Activated CD8-positive, alpha-beta T cell treated with anti-CD3 and anti-CD28 coated beads, Interleukin-2, amount 10 ng/mL, durations not matched to agents 7 days and 5 days (primary cell): Measurements from ENCODE around the gene INSL3. TPM values are rescaled to one million over a fixed set of nuclear protein-coding genes. Genes with fewer than 3 reads are reported as not detected.
A peak's percentile ranks its signal among the peaks of the same experiment; 100 is the strongest.

Source experiments
- ATAC-seq: fragments of 150-1000 bp; cut with Tn5 transposase; one replicate; pipeline ENCODE4 v1.10.0; 2021; ENCODE audit warnings: moderate library complexity
- CTCF ChIA-PET: fragments of 350-600 bp; sonication (Branson Sonifier 250); formaldehyde crosslinking; loops from one replicate; lab custom pipeline; 2021; ENCODE audit warnings: antibody characterized with exemption; lab: Charles Lee
- POLR2A ChIA-PET: fragments of 350-600 bp; sonication (Branson Sonifier 250); formaldehyde crosslinking; loops from one replicate; lab custom pipeline; 2021; ENCODE audit warnings: antibody characterized with exemption; lab: Charles Lee
- DNase-seq: peaks from one replicate; pipeline ENCODE4 v3.0.0-alpha.2; 2020
- H3K27ac Mint-ChIP-seq: one replicate; pipeline ENCODE4 v1.8.0; 2021; ENCODE audit warnings: mild to moderate bottlenecking, mixed read lengths
- H3K27me3 Mint-ChIP-seq: one replicate; pipeline ENCODE4 v1.8.0; 2021; ENCODE audit warnings: low read depth, mixed read lengths
- H3K36me3 Mint-ChIP-seq: one replicate; pipeline ENCODE4 v1.8.0; 2021; ENCODE audit warnings: low read depth, mixed read lengths
- H3K4me1 Mint-ChIP-seq: one replicate; pipeline ENCODE4 v1.8.0; 2021; ENCODE audit warnings: low read depth, mixed read lengths
- H3K4me3 Mint-ChIP-seq: one replicate; pipeline ENCODE4 v1.8.0; 2021; ENCODE audit warnings: mild to moderate bottlenecking, mixed read lengths
- H3K9me3 Mint-ChIP-seq: one replicate; pipeline ENCODE4 v1.8.0; 2022; ENCODE audit warnings: mixed read lengths; ENCODE audit not compliant: insufficient read depth
- total RNA-seq, 2 experiments: library from RNA; stranded (reverse); gene quantifications; one replicate each; pipeline ENCODE4 v1.2.3, GENCODE V29; 2021

INSL3 gene
- total RNA-seq, 2 experiments from 2014 or later, result 5.0 to 6.4 TPM

DNA sequence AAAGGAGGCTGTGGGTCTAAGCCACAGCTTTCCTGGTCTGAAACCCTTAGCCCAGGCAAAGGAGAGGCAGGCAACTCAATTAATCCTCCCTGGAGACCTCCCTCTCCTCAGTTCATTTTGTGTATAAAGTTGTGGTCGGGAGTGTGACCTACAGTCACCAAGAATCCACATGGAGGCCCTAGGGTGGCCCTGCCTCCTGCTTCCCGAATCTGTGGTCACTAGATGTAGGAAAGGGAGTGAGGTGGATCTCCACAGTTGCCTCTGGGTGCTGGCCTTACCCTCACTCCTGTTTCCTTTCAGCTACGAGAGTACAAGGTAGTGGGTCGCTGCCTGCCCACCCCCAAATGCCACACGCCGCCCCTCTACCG, 39.7 kb upstream of the INSL3 start:
- CTCF ChIA-PET, result interaction anchor here (1.1 to 9.8 kb wide), 5 partner anchors 10 to 135 kb away, joined by 3 to 289 read pairs (median 27); partner anchors contain the start of genes CCDC124 and SLC5A5

DNA sequence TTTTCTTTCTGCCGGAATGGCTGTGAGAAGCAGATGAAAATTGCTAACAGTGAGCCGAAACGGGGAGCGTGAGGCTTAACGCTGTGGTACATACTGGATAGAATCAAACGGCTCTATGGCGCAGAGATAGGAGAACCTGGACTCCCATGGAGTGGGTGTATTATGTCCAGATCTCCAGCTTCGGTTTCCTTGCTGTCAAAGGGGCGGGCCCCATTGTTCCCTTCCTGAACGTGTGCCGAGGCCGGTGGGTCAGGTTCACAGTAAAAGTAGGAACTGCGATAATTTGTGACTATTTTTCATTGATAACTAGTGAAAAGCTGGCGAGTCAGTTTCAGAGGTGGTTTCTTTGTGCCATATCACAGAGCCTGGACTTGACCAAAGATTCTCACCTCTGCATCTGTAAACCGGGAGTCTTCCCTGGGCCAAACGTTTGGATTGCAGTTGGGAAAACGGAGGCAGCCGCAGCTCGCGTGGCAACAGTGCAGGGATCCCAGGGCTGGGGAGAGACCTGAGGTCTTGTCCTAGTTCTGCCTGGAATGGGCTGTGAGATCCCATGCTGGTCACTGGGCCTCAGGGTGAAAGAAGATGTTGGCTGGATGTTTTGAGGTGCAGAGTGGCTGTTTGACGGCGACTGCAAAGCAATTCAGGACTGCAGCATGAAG, 39.1 kb upstream of the INSL3 start:
- Mint-ChIP-seq H3K27ac (peak overlapping the region; percentile 96), H3K4me3 (peak overlapping the region; percentile 91), H3K36me3 (peaks cover 49% of the 10 kb centered on the region), H3K9me3 (no peaks in the 10 kb centered on the region), H3K4me1 (peaks cover 30% of the 10 kb centered on the region), H3K27me3 (peaks cover 2% of the 10 kb centered on the region)
- ChIA-PET CTCF (interaction anchor here (1.0 to 9.8 kb wide), 11 partner anchors 10 to 239 kb away, joined by 4 to 289 read pairs (median 10); partner anchors contain the start of genes CCDC124, FCHO1 and SLC5A5), POLR2A (interaction anchor here (1.0 to 3.7 kb wide), 6 partner anchors 11 to 109 kb away, joined by 3 to 69 read pairs (median 14); partner anchors contain the start of genes CCDC124, FCHO1, JAK3 and SLC5A5)
- no peak for DNase-seq
- ATAC-seq, result no peak

More for the DNA sequence above, 39.7 kb upstream of the INSL3 start:
- Mint-ChIP-seq H3K27me3 (no peaks in the 10 kb centered on the region), H3K4me3 (peak overlapping the region; percentile 91), H3K4me1 (peaks cover 27% of the 10 kb centered on the region), H3K27ac (peak overlapping the region; percentile 96), H3K9me3 (no peaks in the 10 kb centered on the region), H3K36me3 (peaks cover 52% of the 10 kb centered on the region)
- POLR2A ChIA-PET, result interaction anchor here (0.6 to 3.7 kb wide), 4 partner anchors 10 to 78 kb away, joined by 4 to 69 read pairs (median 28); partner anchors contain the start of genes CCDC124, JAK3 and SLC5A5
- ATAC-seq (no peak), DNase-seq (no peak)

DNA sequence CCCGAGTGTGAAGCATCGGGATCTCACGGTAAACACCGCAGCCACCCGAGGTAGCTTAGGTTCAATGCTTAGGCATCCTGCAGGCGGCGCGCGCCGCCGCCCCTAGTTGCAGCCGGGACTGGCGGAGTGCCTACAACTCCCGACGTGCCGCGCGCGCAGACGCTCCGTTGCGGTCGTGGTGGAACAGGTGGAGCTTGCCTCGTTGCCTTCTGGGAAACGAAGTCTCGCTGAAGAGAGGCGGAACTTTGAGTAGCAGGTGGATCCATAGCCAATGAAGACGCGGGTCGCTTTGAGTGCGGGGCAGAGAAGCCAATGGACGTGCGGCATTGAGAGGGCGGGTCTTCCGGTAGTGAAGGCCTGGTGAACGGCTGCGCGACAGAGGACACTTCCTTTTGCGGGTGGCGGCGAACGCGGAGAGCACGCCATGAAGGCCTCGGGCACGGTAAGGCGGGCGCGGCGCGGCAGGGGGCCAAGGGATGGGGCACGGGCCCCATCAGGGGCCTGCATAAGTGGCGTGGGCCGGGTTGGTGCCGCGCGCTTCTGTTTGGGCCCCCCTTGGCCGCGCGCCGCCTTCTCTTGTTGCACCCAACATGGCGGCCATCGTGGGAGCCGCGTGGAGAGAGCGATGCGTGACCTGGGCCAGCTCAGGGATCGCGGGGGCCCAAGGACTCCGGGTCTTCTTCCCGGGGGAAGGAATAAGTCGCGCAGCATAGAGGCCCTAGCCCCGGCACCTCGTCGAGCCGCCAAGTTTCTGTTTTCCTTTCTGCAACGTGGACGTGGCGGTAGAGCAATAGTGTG, 38.4 kb upstream of the INSL3 start, which contains the start of gene RPL18A:
TSS of gene RPL18A (plus strand) at position 378 of the 798 bp plus-strand sequence. CDS start at position 425, 47 bp downstream.
- Mint-ChIP-seq H3K27ac (peak within 1 kb of the TSS; percentile 96), H3K27me3 (peaks cover 2% of the 10 kb centered on the region), H3K4me1 (peaks cover 33% of the 10 kb centered on the region), H3K9me3 (no peaks in the 10 kb centered on the region), H3K4me3 (peak within 1 kb of the TSS; percentile 91), H3K36me3 (peaks cover 42% of the 10 kb centered on the region)
- ChIA-PET POLR2A (interaction anchor here (0.6 to 3.7 kb wide), 13 partner anchors 11 to 343 kb away, joined by 3 to 69 read pairs (median 3); partner anchors contain the start of genes CCDC124, FCHO1, JAK3 and SLC5A5), CTCF (interaction anchor here (0.5 to 9.8 kb wide), 57 partner anchors 8 to 419 kb away, joined by 3 to 289 read pairs (median 4); partner anchors contain the start of genes B3GNT3, CCDC124, FCHO1 and IL12RB1)
- ATAC-seq (peak; percentile 97), DNase-seq (peak; percentile 100)

DNA sequence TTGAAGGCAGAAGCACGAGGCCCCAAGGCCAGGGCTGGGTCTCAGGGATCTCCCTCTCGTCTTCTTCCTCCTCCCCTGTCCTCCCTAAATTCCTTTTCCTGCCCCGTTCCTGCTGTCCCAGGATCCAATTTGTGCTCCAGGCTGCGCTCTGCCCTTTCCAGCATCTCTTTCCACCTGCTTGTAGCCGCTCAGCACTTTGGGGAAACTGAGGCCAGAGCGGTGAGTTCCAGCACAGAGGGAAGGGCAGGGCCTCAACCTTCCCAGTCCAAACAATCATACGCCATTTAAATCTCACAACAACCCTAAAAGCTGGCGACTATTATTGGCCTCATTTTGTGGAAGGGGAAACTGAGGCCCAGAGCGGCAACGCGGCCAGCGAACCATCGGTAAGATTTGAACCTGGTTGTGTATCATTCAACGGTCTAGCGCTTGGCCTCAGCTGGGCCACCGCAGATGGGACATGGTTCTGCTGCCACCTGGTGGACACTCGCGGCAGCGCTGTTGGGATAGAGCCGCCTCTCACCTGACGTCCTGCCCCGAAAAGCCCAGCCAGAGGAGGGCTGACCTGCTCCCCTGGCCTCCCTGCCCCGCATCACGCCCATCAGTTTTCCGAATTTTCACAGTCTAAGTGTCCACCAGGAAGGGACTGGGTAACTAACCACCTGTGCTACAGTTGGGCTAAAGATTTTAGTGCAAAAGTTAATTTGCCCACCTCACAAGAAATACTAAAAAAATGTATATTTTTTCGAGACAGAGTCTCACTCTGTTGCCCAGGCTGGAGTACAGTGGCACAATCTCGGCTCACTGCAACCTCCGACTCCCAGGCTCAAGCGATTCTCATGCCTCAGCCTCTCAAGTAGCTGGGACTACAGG, 34.2 kb upstream of the INSL3 start:
- peak overlapping the region; percentile 52 for H3K27ac Mint-ChIP-seq

DNA sequence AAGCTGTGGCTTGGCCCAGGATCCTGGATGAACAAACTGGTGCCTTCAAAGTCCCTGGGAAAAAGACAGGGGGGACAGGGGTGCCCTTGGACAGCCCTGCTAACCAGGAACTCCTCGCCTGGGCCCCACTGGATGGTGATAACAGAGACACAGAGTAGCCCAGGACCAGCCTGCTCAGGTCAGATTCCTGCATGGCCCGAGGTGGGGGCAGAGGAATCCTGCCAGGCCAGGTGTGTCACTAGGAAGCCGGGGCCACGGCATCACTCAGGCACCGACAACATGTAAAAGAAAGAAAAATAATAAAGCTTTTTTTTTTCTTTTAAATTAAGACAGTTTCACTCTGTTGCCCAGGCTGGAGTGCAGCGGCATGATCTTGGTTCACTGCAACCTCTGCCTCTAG, 32.7 kb upstream of the INSL3 start:
- Mint-ChIP-seq H3K4me3 (no peak overlapping the region), H3K36me3 (peaks cover 5% of the 10 kb centered on the region), H3K4me1 (peaks cover 34% of the 10 kb centered on the region), H3K27me3 (peaks cover 2% of the 10 kb centered on the region), H3K27ac (no peak overlapping the region), H3K9me3 (no peaks in the 10 kb centered on the region)
- POLR2A ChIA-PET, result no interaction called here
- CTCF ChIA-PET, result interaction anchor here (0.7 to 2.8 kb wide), 9 partner anchors 49 to 358 kb away, joined by 3 to 23 read pairs (median 4); partner anchors contain the start of genes CCDC124 and PGLS
- DNase-seq (no peak), ATAC-seq (no peak)

More for the DNA sequence above, 34.2 kb upstream of the INSL3 start:
- DNase-seq (peak; percentile 93), ATAC-seq (peak; percentile 24)
- peaks cover 14% of the 10 kb centered on the region for H3K36me3 Mint-ChIP-seq
- ChIA-PET POLR2A (interaction anchor here (1.0 to 1.5 kb wide), 2 partner anchors 31 to 104 kb away, joined by 3 read pairs; partner anchors contain the start of gene FCHO1), CTCF (interaction anchor here (0.5 to 2.8 kb wide), 17 partner anchors 9 to 391 kb away, joined by 3 to 23 read pairs (median 5); partner anchors contain the start of genes CCDC124 and JAK3)
- no peak overlapping the region for H3K4me3 Mint-ChIP-seq
- peaks cover 22% of the 10 kb centered on the region for H3K4me1 Mint-ChIP-seq
- peaks cover 2% of the 10 kb centered on the region for H3K27me3 Mint-ChIP-seq
- no peaks in the 10 kb centered on the region for H3K9me3 Mint-ChIP-seq

DNA sequence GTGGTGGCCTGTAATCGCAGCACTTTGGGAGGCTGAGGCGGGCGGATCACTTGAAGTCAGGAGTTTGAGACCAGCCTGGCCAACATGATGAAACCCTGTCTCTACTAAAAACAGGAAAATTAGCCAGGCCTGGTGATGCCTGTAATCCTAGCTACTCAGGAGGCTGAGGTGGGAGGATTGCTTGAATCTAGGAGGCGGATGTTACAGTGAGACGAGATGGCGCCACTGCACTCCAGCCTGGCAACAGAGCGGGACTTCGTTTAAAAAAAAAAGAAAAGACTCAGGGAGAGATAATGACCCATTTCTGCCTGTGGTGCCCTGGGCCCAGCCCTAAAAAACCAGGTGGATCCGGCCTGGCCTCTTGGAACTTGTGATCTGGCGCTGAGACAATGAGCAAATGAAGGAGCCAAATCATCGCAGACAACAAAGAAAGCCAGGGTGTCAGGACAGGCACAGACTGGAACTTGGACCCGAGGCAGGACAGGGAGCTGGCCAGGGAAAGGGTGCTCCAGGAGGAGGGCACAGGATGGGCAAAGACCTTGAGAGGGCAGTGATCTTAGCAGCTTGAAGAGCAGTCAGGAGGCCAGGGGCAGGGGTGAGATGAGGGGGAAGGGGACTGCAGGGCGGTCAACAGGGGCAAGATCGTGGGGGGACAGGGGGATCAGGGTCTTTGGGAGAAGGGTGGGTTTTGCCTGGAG, 27.4 kb upstream of the INSL3 start:
- CTCF ChIA-PET, result interaction anchor here (1.4 to 3.9 kb wide), 4 partner anchors 11 to 88 kb away, joined by 4 to 44 read pairs (median 18); partner anchors contain the start of genes CCDC124 and RPL18A
- H3K27ac Mint-ChIP-seq, result peak overlapping the region; percentile 96
- peak overlapping the region; percentile 91 for H3K4me3 Mint-ChIP-seq
- POLR2A ChIA-PET, result interaction anchor here (0.6 to 4.4 kb wide), 5 partner anchors 11 to 319 kb away, joined by 3 to 34 read pairs (median 5); partner anchors contain the start of gene RPL18A
- no peaks in the 10 kb centered on the region for H3K9me3 Mint-ChIP-seq
- H3K27me3 Mint-ChIP-seq, result no peaks in the 10 kb centered on the region
- ATAC-seq (no peak), DNase-seq (no peak)
- peaks cover 69% of the 10 kb centered on the region for H3K4me1 Mint-ChIP-seq
- H3K36me3 Mint-ChIP-seq, result peaks cover 24% of the 10 kb centered on the region

DNA sequence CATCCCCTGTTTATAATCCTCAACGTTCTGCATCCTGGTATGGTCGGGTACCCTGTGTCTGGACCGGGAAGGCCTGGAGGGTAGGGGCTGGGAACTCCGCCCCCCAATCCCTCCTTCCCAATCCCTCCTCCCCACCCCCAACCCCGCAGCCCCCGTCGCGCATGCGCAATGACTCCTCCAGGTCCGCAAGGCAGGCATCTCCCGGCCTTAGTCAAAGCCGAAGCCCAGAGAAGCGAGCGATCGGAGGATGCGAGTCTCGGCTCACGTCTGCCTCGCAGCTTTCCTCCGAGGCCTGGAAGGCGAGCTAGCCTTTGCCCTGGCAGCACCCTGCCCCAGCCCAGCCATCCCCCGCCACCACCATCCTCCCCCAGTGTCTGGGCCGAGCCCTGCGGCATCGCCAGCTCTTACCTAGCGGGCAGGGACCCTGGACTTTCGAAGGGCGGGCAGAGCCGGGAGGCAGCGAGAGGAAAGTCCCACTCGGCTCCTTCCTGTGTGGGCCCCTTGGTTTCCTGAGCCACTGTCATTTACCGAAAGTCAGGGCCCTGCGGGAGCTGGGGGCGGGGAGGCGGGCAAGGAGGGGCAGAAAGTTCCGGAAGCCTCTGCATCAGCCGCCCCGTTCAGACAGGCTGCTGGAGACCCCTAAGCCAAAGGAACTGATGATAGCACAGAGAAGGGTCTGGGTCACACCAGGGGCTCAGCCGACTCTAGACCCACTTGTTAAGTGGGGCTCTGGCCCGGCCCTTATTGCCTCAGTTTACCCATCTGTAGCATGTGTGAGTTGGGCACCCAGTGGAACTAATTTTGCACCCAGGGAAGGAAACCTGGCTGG, 26.4 kb upstream of the INSL3 start, which contains the start of gene JAK3:
TSS of gene JAK3 (minus strand) at position 445 of the 829 bp plus-strand sequence. CDS start 3,565 bp downstream, outside the sequence.
- ATAC-seq, result peak; percentile 80
- H3K36me3 Mint-ChIP-seq, result peaks cover 34% of the 10 kb centered on the region
- H3K27me3 Mint-ChIP-seq, result no peaks in the 10 kb centered on the region
- CTCF ChIA-PET, result interaction anchor here (1.2 to 2.3 kb wide), 5 partner anchors 8 to 352 kb away, joined by 3 to 17 read pairs (median 6); partner anchors contain the start of genes CCDC124 and RPL18A
- peak; percentile 90 for DNase-seq
- H3K4me3 Mint-ChIP-seq, result peak within 1 kb of the TSS; percentile 91
- POLR2A ChIA-PET, result interaction anchor here (0.5 to 4.4 kb wide), 16 partner anchors 8 to 1187 kb away, joined by 3 to 34 read pairs (median 4); partner anchors contain the start of genes BST2, CCDC124, FCHO1 and RPL18A
- peaks cover 75% of the 10 kb centered on the region for H3K4me1 Mint-ChIP-seq
- no peaks in the 10 kb centered on the region for H3K9me3 Mint-ChIP-seq
- peak within 1 kb of the TSS; percentile 96 for H3K27ac Mint-ChIP-seq

DNA sequence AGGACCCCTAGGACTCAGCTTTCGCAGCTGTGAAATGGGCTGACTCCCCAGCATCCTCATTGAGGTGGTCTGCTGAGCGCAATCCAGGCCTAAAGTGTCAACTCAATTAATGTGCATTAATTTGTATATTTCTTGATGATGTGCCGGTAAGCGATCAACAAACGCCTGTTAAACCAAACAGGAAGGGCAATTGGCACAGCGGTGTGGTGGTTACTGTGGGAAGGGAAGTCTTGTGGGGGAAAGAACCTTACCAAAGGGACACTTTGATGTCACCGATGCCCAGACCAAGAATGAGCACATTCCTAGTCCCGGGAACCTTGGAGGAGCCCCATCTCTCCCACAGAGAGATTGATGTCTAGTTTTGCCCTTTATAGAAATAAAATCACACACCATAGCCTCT, 24.8 kb upstream of the INSL3 start:
- Mint-ChIP-seq H3K27ac (peak overlapping the region; percentile 81), H3K4me3 (peak overlapping the region; percentile 91), H3K4me1 (peaks cover 70% of the 10 kb centered on the region), H3K9me3 (no peaks in the 10 kb centered on the region), H3K27me3 (no peaks in the 10 kb centered on the region), H3K36me3 (peaks cover 42% of the 10 kb centered on the region)
- ChIA-PET POLR2A (interaction anchor here (0.7 to 3.3 kb wide), 5 partner anchors 11 to 87 kb away, joined by 3 to 12 read pairs (median 6); partner anchors contain the start of genes CCDC124 and RPL18A), CTCF (interaction anchor here (1.0 to 2.3 kb wide), 4 partner anchors 10 to 405 kb away, joined by 3 to 17 read pairs (median 4); partner anchors contain the start of gene RPL18A)
- peak; percentile 62 for DNase-seq
- ATAC-seq, result no peak

DNA sequence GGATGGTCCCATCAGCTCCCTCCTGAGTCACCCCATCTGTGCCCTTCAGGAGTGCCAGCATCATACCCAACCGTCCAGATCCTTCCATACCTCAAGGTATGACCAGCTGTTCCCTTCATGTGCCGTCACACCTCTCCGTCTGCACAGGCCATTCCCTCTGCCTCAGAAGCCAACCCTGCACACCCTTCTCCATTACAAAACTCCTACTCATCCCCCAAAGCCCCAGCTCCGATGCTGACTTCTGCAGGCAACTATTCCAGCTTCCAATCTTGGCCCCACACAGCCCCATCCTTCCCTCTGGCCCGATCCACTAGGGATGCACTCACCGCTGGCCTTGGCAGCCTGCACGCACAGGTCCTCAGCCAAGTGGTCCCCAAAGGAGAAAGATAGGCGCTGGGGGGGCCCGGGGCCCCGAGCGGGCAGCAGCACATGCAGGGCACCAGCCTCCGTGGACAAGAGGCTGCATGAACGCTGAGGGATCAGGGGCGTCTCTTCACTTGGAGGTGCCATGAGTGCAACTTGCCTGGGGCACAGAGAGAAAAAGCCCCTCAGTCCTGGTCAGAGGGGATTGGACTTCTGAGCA, 22.7 kb upstream of the INSL3 start:
- Mint-ChIP-seq H3K36me3 (peaks cover 59% of the 10 kb centered on the region), H3K27me3 (no peaks in the 10 kb centered on the region), H3K9me3 (no peaks in the 10 kb centered on the region), H3K4me1 (peaks cover 55% of the 10 kb centered on the region), H3K4me3 (no peak overlapping the region), H3K27ac (peak overlapping the region; percentile 30)
- ChIA-PET POLR2A (no interaction called here), CTCF (no interaction called here)
- no peak for DNase-seq
- no peak for ATAC-seq
